Endothelial cell of umbilical vein (primary cell): ENCODE results near the gene BDH1.
"Not testable (repeated sequence)": the region's sequence is repeated elsewhere in the genome, so short reads cannot be mapped to it uniquely, and the experiment has no call there.

Experiments used
- EZH2 ChIP-seq: IDR thresholded peaks from 2 replicates; pipeline ENCODE4 v1.6.1; 2012; ENCODE audit warnings: borderline replicate concordance, low read depth, mild to moderate bottlenecking, moderate library complexity, low read length, inconsistent platforms; ENCODE audit not compliant: severe bottlenecking
- TF ChIP-seq, protein P1 (sequence below), 2 donors: IDR thresholded peaks; 1 replicate in 1 of 2; 2 replicates in 1 of 2; pipeline ENCODE4 v1.5.1; 2011; ENCODE audit warnings: low read length in 2 of 2, mild to moderate bottlenecking in 2 of 2, moderate library complexity in 2 of 2, control low read depth in 1 of 2, inconsistent platforms in 1 of 2, low read depth in 1 of 2; ENCODE audit not compliant: insufficient read depth in 1 of 2; ENCODE audit errors: extremely low read depth in 1 of 2
- TF ChIP-seq, protein P2 (sequence below): IDR thresholded peaks from 2 replicates; pipeline ENCODE4 v1.6.1; 2011; ENCODE audit not compliant: insufficient read depth, insufficient read length

DNA sequence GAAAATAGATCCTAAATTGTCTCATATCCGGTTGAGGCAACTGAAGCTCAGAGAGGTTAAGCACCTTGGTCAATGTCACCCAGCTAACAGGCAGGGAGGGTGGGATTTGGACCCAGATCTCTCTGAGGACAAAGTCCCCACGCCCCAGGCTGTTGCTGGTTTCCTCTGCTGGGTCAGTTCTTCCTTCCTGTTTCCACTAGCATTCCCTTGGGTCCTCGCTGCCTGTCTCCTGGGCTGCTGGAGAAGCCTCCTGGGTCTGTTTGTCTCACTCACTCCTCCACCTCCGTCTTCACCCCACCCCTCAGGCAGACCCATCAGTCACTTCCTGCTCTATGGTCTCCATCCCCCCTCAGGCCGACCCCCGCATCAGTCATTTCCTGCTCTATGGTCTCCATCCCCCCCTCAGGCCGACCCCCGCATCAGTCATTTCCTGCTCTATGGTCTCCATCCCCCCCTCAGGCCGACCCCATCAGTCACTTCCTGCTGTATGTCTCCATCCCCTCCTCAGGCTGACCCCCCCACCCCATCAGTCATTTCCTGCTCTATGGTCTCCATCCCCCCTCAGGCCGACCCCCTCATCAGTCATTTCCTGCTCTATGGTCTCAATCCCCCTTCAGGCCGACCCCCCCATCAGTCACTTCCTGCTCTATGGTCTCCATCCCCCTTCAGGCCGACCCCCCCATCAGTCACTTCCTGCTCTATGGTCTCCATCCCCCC is 38.7 kb downstream of the BDH1 start:
- TF ChIP-seq, protein P1, sequence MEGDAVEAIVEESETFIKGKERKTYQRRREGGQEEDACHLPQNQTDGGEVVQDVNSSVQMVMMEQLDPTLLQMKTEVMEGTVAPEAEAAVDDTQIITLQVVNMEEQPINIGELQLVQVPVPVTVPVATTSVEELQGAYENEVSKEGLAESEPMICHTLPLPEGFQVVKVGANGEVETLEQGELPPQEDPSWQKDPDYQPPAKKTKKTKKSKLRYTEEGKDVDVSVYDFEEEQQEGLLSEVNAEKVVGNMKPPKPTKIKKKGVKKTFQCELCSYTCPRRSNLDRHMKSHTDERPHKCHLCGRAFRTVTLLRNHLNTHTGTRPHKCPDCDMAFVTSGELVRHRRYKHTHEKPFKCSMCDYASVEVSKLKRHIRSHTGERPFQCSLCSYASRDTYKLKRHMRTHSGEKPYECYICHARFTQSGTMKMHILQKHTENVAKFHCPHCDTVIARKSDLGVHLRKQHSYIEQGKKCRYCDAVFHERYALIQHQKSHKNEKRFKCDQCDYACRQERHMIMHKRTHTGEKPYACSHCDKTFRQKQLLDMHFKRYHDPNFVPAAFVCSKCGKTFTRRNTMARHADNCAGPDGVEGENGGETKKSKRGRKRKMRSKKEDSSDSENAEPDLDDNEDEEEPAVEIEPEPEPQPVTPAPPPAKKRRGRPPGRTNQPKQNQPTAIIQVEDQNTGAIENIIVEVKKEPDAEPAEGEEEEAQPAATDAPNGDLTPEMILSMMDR (IDR thresholded peaks at IDR 0.05; ENCODE audit: extremely low read depth in 1 of 2, insufficient read depth in 1 of 2, low read depth in 1 of 2, low read length in 2 of 2) = not testable (repeated sequence)
- TF ChIP-seq EZH2 = not testable (repeated sequence)
- TF ChIP-seq, protein P2, sequence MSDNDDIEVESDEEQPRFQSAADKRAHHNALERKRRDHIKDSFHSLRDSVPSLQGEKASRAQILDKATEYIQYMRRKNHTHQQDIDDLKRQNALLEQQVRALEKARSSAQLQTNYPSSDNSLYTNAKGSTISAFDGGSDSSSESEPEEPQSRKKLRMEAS = not testable (repeated sequence)
